Keratinocyte (primary cell): ENCODE data around the gene DDX46. TPM values are rescaled to one million over a fixed set of nuclear protein-coding genes. Genes with fewer than 3 reads are reported as not detected.

ENCODE experiments used
- DNase-seq: peaks from one replicate; pipeline ENCODE4 v3.0.0-alpha.2; 2011; ENCODE audit warnings: low read depth, missing footprints, low spot score
- FAIRE-seq: peaks from 2 replicates; lab custom pipeline; 2011; peaks lifted over from hg19 to GRCh38; lab: Jason Lieb, UNC
- H2AFZ ChIP-seq: 2 replicates; pipeline ENCODE4 v1.6.0; 2012; ENCODE audit warnings: low read length, control low read depth, inconsistent platforms; ENCODE audit not compliant: control insufficient read depth
- H3K27ac ChIP-seq: 2 replicates; pipeline ENCODE4 v1.5.1; 2011; ENCODE audit warnings: low read length; ENCODE audit not compliant: control insufficient read depth, insufficient read depth
- H3K27me3 ChIP-seq: 3 replicates; pipeline ENCODE4 v1.6.0; 2011; ENCODE audit warnings: low read length; ENCODE audit not compliant: control insufficient read depth, insufficient read depth; ENCODE audit errors: extremely low read depth
- H3K36me3 ChIP-seq, 2 experiments: 2 replicates in 1 of 2; 3 replicates in 1 of 2; pipeline ENCODE4 v1.5.1; 2011; ENCODE audit warnings: low read length in 2 of 2, mild to moderate bottlenecking in 1 of 2; ENCODE audit not compliant: control insufficient read depth in 2 of 2, insufficient read depth in 2 of 2; ENCODE audit errors: extremely low read depth in 1 of 2
- H3K4me1 ChIP-seq: 3 replicates; pipeline ENCODE4 v1.5.1; 2011; ENCODE audit warnings: low read length; ENCODE audit not compliant: control insufficient read depth, insufficient read depth; ENCODE audit errors: extremely low read depth
- H3K4me2 ChIP-seq: 3 replicates; pipeline ENCODE4 v1.6.0; 2011; ENCODE audit warnings: low read depth, low read length; ENCODE audit not compliant: control insufficient read depth, insufficient read depth; ENCODE audit errors: extremely low read depth
- H3K4me3 ChIP-seq, 3 experiments: fragments of 200-600 bp in 1 of 3; sonication (generic) in 1 of 3; 2 replicates in 2 of 3; 3 replicates in 1 of 3; pipeline ENCODE4 v1.5.1; 2011 to 2016; ENCODE audit warnings: low read length in 3 of 3, mild to moderate bottlenecking in 3 of 3, control low read depth in 2 of 3, inconsistent platforms in 1 of 3, low read depth in 1 of 3, mixed read lengths in 1 of 3, mixed run types in 1 of 3, moderate library complexity in 1 of 3; ENCODE audit not compliant: control insufficient read depth in 2 of 3, insufficient read depth in 2 of 3; ENCODE audit errors: extremely low read depth in 1 of 3
- H3K79me2 ChIP-seq: 2 replicates; pipeline ENCODE4 v1.6.0; 2012; ENCODE audit warnings: low read length; ENCODE audit not compliant: control insufficient read depth, insufficient read depth
- H3K9ac ChIP-seq: 3 replicates; pipeline ENCODE4 v1.6.0; 2011; ENCODE audit warnings: low read length; ENCODE audit not compliant: control insufficient read depth, insufficient read depth; ENCODE audit errors: extremely low read depth
- H3K9me1 ChIP-seq: 3 replicates; pipeline ENCODE4 v1.6.0; 2011; ENCODE audit warnings: low read length; ENCODE audit not compliant: control insufficient read depth, insufficient read depth; ENCODE audit errors: extremely low read depth
- H3K9me3 ChIP-seq: 2 replicates; pipeline ENCODE4 v1.5.1; 2012; ENCODE audit warnings: low read depth, low read length; ENCODE audit not compliant: control insufficient read depth
- H4K20me1 ChIP-seq: 3 replicates; pipeline ENCODE4 v1.6.0; 2011; ENCODE audit warnings: low read length; ENCODE audit not compliant: control insufficient read depth, insufficient read depth; ENCODE audit errors: extremely low read depth
- CTCF ChIP-seq, 3 experiments: IDR thresholded peaks in 1 of 3; conservative IDR thresholded peaks in 1 of 3; optimal IDR thresholded peaks in 1 of 3; 2 replicates in 2 of 3; 3 replicates in 1 of 3; pipeline versions ENCODE3 to v1.5.1; 2011; ENCODE audit warnings: low read length in 3 of 3, mild to moderate bottlenecking in 3 of 3, moderate library complexity in 2 of 3, control low read depth in 1 of 3, inconsistent platforms in 1 of 3; ENCODE audit not compliant: insufficient read depth in 2 of 3; ENCODE audit errors: extremely low read depth in 1 of 3
- EZH2 ChIP-seq: IDR thresholded peaks from one replicate; pipeline ENCODE4 v1.6.1; 2012; ENCODE audit warnings: inconsistent platforms, mild to moderate bottlenecking, low read length, moderate library complexity
- dilution Hi-C: fragments of 300-500 bp; cut with MboI; formaldehyde crosslinking; loops from one replicate; pipeline ENCODE4 v1.7.0; 2020; ENCODE audit warnings: low sequenced_read_pairs; ENCODE audit not compliant: extremely low pct_ligation_motif_present
- polyA plus RNA-seq, 5 experiments: library from polyadenylated mRNA; depleted of rRNA in 3 of 5; stranded (reverse) in 3 of 5; stranded (forward) in 1 of 5; unstranded in 1 of 5; fragments of >200 nt; gene quantifications; 1 replicate in 1 of 5; 2 replicates in 3 of 5; 3 replicates in 1 of 5; pipeline versions ENCODE4 v1.2.1 to v1.2.3, GENCODE V29; 2011 to 2012; ENCODE audit warnings: missing spikeins in 2 of 5, low read depth in 1 of 5, low replicate concordance in 1 of 5

Gene DDX46
- polyA plus RNA-seq, 1 donor (not counting 4 experiments of a cell fraction or from before 2014, with no cell fraction given): 39.0 TPM

- no peak overlapping the region for H3K27ac ChIP-seq
- H3K79me2 ChIP-seq: no peaks in the 10 kb centered on the region
- no peaks in the 10 kb centered on the region for H3K4me1 ChIP-seq
- no peak overlapping the region for H3K4me3 ChIP-seq
- no peak overlapping the region for H2AFZ ChIP-seq
- H3K27me3 ChIP-seq: no peaks in the 10 kb centered on the region
- DNase-seq (no peak), FAIRE-seq (no peak)
- no peaks in the 10 kb centered on the region for H3K9me3 ChIP-seq
- dilution Hi-C loops: no loop called here
- peaks cover 8 to 15% of the 10 kb centered on the region in 2 experiments for H3K36me3 ChIP-seq
- no peaks in the 10 kb centered on the region for H4K20me1 ChIP-seq
- no peak overlapping the region for H3K9ac ChIP-seq
- no peak overlapping the region for H3K4me2 ChIP-seq
- TF ChIP-seq EZH2 (no peak), CTCF (optimal IDR thresholded peaks at IDR 0.05 in 1 of 3, IDR thresholded peaks at IDR 0.05 in 1 of 3, conservative IDR thresholded peaks at IDR 0.05 in 1 of 3; ENCODE audit: extremely low read depth in 1 of 3, insufficient read depth in 2 of 3, low read length in 3 of 3) (no peak)
- H3K9me1 ChIP-seq: no peaks in the 10 kb centered on the region
Observed at GRCh38 chr5:134818776-134819175, 60.2 kb downstream of the DDX46 start.

- no peak for TF ChIP-seq CTCF (optimal IDR thresholded peaks at IDR 0.05 in 1 of 3, IDR thresholded peaks at IDR 0.05 in 1 of 3, conservative IDR thresholded peaks at IDR 0.05 in 1 of 3; ENCODE audit: extremely low read depth in 1 of 3, insufficient read depth in 2 of 3, low read length in 3 of 3)
- TF ChIP-seq EZH2: no peak
- Histone ChIP-seq H3K36me3 (peaks cover 8 to 15% of the 10 kb centered on the region in 2 experiments), H3K27me3 (no peaks in the 10 kb centered on the region), H4K20me1 (no peaks in the 10 kb centered on the region), H3K9ac (no peak overlapping the region), H3K4me3 (no peak overlapping the region), H2AFZ (no peak overlapping the region), H3K27ac (no peak overlapping the region), H3K9me3 (no peaks in the 10 kb centered on the region), H3K4me2 (no peak overlapping the region), H3K79me2 (no peaks in the 10 kb centered on the region), H3K9me1 (no peaks in the 10 kb centered on the region), H3K4me1 (no peaks in the 10 kb centered on the region)
- DNase-seq: no peak
- dilution Hi-C loops: no loop called here
- no peak for FAIRE-seq
Observed at GRCh38 chr5:134819407-134819963, 60.9 kb downstream of the DDX46 start.
